GM10248 (cell line): ENCODE measurements around the gene TBC1D23.

Source experiments
- CTCF ChIA-PET: fragments of 300-600 bp; sonication (Branson Sonifier 250); formaldehyde crosslinking; extraction: SDS; loops from one replicate; lab custom pipeline; 2021; ENCODE audit warnings: antibody characterized with exemption; lab: Yijun Ruan, JAX
- POLR2A ChIA-PET: fragments of 350-650 bp; sonication (Branson Sonifier 250); formaldehyde crosslinking; extraction: SDS; loops from one replicate; lab custom pipeline; 2020; ENCODE audit warnings: antibody characterized with exemption; lab: Yijun Ruan, JAX
- DNase-seq: peaks from one replicate; pipeline ENCODE4 v3.0.0; 2012; ENCODE audit errors: extremely low spot score
- CTCF ChIP-seq: IDR thresholded peaks from 2 replicates; pipeline ENCODE4 v1.5.1; 2012; ENCODE audit warnings: mild to moderate bottlenecking, low read depth; ENCODE audit errors: extremely low read depth, missing control alignments, control extremely low read depth

TBC1D23 gene

GRCh38 chr3:100360757-100361496, 100.1 kb downstream of the TBC1D23 start:
- TF ChIP-seq CTCF = no peak
- DNase-seq = no peak
- POLR2A ChIA-PET = no interaction called here
- CTCF ChIA-PET = interaction anchor here (1.1 to 3.4 kb wide), 9 partner anchors 10 to 229 kb away, joined by 3 to 23 read pairs (median 6); partner anchors contain the start of genes LNP1 and TOMM70

- ChIA-PET CTCF (interaction anchor here (1.4 to 3.4 kb wide), 3 partner anchors 9 to 23 kb away, joined by 5 to 23 read pairs (median 13); no protein-coding TSS in a partner anchor), POLR2A (no interaction called here)
- no peak for DNase-seq
- no peak for TF ChIP-seq CTCF
These were observed 101.1 kb downstream of the TBC1D23 start for GRCh38 chr3:100361897-100362296.

- POLR2A ChIA-PET = no interaction called here
- DNase-seq = no peak
- no peak for TF ChIP-seq CTCF
- CTCF ChIA-PET = interaction anchor here (1.3 to 3.2 kb wide), 3 partner anchors 9 to 23 kb away, joined by 3 to 10 read pairs (median 7); no protein-coding TSS in a partner anchor
These were observed 103.6 kb downstream of the TBC1D23 start for GRCh38 chr3:100364421-100364820.

- ChIA-PET CTCF (interaction anchor here (1.3 to 3.2 kb wide), 5 partner anchors 9 to 223 kb away, joined by 3 to 10 read pairs (median 4); no protein-coding TSS in a partner anchor), POLR2A (no interaction called here)
- no peak for TF ChIP-seq CTCF
- DNase-seq = no peak
These were observed 105.6 kb downstream of the TBC1D23 start for GRCh38 chr3:100366424-100366823.

- ChIA-PET CTCF (interaction anchor here (1.4 to 2.0 kb wide), 3 partner anchors 13 to 18 kb away, joined by 4 to 5 read pairs (median 4); no protein-coding TSS in a partner anchor), POLR2A (no interaction called here)
- no peak for DNase-seq
- TF ChIP-seq CTCF = no peak
These were observed 107.6 kb downstream of the TBC1D23 start for GRCh38 chr3:100368441-100368840.

- CTCF ChIA-PET = interaction anchor here (1.2 to 2.7 kb wide), 4 partner anchors 10 to 219 kb away, joined by 3 to 5 read pairs (median 3); no protein-coding TSS in a partner anchor
- no peak for TF ChIP-seq CTCF
- POLR2A ChIA-PET = no interaction called here
- no peak for DNase-seq
These were observed 110.0 kb downstream of the TBC1D23 start for GRCh38 chr3:100370756-100371155.
